Measurements from ENCODE around the gene QRICH1.
"Not testable (repeated sequence)": the region's sequence is repeated elsewhere in the genome, so short reads cannot be mapped to it uniquely, and the experiment has no call there.

Gene QRICH1

DNA sequence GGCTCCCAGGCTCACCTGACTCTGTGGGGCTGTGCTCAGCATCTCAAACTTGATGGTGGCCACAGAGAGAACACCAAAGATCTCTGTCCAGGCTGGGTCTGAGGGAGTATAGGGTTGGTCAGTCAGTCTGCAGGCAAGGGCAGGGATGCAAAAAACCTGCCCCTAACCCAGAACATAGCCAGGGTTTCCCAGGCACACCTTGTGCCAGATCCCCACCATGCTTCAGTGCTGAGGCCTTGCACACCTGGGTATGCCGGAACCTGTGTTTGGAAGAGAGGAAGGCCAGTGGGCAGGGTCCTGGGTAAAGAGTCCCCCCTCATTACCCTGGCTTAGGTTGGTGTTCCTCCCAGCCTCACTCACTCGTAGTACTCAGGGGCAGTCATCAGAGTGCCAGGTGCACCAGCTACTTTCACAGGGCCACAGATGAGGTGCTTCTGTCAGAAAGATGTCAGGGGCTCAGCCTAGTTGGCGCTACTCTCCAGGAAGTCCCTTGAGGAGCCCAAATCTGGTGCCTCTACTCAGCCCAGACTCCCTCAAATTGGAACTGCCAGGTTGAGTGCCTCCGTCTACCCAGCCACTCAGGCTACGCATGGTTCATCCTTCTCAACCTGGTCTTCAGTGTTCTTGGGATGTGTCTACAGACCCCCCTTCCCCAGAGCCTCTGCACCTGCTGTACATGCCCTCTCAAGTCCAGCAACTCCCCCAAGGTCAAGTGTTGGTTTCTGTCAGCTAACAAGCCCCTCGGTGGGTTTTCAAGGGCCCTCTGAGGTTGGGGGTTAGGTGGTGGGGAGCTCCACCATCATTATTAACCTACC, 77.2 kb downstream of the QRICH1 start:
- no peak for DNase-seq

DNA sequence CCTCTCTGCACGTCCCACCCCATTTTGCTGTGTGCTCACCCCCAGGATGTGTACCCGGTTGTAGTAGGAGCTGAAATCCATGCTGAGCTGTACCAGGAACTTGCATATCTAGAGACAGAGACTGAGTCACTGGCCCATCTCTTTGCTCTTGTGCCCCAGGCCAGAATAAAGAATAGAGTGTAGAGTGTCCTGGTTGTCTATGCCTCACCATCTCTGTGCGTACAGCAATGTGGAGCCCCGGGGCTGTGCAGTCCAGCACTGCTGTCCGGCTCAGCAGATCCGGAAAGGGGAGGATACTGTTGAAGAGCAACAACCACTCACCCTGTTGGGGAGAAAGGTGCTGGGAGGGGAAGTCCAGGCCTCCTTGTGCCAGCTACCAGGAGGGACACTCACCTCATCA, 78.1 kb downstream of the QRICH1 start:
- no peak for DNase-seq

DNA sequence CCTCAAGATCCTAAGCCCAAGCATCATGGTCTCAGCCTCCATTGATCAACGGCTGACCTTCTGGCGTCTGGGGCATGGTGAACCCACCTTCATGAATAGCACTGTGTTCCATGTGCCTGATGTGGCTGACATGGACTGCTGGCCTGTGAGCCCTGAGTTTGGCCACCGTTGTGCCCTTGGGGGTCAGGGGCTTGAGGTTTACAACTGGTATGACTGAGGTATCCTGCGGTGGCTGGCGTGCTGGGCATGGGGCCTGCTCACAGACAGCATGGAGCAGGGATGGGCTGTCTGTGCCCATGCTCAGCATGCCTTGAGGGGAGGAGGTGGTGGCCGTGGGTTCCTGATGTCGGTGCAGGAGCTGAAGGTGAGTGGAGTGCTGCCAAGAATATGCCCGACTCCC, 78.8 kb downstream of the QRICH1 start:
- DNase-seq = no peak

DNA sequence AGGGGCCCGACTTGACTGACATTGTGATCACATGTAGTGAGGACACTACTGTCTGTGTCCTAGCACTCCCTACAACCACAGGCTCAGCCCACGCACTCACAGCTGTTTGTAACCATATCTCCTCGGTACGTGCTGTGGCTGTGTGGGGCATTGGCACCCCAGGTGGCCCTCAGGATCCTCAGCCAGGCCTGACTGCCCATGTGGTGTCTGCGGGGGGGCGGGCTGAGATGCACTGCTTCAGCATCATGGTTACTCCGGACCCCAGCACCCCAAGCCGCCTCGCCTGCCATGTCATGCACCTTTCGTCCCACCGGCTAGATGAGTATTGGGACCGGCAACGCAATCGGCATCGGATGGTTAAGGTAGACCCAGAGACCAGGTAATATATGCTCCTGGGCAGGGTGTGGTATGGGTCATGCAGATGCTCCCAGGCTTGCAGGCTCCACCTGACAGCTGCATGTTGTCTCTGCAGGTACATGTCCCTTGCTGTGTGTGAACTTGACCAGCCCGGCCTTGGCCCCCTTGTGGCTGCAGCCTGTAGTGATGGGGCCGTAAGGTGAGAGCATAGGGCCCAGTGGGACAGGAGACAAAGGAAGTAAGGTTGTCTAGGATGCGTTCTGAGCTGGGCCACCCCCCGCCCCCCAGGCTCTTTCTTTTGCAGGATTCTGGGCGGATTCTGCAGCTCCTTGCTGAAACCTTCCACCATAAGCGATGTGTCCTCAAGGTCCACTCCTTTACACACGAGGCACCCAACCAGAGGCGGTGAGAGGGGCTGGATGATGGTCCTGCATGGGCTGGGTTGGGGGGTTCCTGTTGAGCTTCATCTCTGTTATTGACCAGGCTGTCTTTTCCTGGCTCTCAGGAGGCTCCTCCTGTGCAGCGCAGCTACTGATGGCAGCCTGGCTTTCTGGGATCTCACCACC, 79.9 kb downstream of the QRICH1 start:
- DNase-seq = no peak

DNA sequence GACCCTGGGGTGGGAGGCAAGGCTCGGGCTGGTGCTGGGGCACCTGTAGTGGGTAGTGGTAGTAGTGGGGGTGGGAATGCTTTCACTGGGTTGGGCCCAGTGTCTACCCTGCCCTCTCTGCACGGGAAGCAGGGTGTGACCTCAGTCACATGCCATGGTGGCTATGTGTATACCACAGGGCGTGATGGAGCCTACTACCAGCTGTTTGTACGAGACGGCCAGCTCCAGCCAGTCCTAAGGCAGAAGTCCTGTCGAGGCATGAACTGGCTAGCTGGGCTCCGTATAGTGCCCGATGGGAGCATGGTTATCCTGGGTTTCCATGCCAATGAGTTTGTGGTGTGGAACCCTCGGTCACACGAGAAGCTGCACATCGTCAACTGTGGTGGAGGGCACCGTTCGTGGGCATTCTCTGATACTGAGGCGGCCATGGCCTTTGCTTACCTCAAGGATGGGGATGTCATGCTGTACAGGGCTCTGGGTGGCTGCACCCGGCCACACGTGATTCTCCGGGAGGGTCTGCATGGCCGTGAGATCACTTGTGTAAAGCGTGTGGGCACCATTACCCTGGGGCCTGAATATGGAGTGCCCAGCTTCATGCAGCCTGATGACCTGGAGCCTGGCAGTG, 80.6 kb downstream of the QRICH1 start:
- peak in 1 of 2 experiments; percentile 38 for DNase-seq

DNA sequence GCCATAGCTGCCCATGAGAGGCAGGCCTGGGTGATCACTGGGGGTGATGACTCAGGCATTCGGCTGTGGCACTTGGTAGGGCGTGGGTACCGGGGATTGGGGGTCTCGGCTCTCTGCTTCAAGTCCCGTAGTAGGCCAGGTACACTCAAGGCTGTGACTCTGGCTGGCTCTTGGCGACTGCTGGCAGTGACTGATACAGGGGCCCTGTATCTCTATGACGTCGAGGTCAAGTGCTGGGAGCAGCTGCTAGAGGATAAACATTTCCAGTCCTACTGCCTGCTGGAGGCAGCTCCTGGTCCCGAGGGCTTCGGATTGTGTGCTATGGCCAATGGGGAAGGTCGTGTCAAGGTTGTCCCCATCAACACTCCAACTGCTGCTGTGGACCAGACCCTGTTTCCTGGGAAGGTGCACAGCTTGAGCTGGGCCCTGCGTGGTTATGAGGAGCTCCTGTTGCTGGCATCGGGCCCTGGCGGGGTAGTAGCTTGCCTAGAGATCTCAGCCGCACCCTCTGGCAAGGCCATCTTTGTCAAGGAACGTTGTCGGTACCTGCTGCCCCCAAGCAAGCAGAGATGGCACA, 81.3 kb downstream of the QRICH1 start:
- no peak for DNase-seq

DNA sequence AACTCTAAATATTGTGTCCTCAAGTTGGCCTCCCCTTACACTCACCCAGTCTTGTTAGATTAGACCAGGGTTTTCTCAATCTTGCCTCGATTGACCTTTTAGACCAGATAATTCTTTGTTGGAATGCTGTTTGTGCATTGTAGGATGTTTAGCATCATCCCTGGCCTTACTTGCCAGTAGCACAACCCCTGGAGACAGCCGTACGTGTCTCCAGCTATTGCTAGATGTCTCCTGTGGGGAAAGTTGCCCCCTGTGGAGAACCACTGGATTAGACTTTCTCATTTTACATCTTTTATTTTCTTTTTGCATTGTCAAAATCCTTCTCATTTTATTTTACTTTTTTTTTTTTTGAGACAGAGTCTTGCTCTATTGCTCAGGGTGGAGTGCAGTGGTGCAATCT, 84.5 kb downstream of the QRICH1 start:
- DNase-seq = no peak

DNA sequence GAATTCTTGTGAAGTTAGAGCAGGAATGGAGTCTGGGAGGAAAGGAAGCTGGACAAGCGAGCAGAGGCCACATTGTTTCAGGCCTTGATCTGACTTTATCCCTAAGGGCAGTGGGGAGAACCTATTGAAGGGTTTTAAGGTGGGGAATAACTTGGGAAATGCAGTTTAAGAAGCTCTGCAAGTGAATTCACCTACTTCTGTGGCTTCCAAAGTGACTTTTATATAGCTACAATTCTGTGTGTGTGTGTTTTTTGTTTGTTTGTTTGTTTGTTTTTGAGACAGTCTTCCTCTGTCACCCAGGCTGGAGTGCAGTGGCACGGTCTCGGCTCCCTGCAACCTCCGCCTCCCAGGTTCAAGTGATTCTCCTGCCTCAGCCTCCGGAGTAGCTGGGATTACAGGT, 85.2 kb downstream of the QRICH1 start:
- DNase-seq = not testable (repeated sequence)

DNA sequence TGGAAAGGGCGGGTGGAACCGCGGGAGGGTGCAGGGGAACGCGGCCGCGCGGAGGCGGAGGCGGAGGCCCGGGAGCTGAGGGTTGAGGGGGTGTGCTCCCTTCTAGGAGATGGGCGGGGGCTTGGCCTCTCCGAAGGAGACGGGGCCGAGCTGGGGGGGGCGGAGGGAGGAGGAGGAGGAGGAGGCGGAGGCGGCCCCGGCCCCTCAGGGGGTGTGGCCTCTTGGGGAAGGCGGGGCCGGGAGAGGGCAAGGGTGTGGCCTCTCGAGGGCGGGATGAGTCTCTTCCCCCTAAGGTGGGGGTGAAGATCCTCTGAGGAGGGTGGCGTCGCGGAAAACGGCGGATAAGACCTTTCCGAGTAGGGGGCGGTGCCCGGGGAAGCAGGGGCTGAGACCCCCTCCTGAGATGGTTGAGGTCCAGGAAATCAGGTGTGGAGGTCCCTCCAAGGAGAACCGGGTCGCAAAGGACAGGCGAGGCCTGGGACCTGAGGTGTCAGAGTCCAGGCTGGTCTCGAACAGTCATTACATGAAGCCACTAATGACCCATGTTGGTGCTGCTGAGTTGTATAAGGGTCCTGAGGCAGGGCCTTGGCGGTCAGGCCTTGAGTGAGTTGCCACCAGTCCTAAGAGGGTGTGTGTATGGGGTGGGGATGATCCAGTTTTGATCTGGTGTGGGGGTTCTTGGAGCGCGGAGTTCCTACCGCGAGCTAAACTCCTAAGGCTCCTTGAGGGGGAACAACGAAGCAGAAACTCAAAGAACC, 85.9 kb downstream of the QRICH1 start:
- DNase-seq = peak; percentile 54 to 71

DNA sequence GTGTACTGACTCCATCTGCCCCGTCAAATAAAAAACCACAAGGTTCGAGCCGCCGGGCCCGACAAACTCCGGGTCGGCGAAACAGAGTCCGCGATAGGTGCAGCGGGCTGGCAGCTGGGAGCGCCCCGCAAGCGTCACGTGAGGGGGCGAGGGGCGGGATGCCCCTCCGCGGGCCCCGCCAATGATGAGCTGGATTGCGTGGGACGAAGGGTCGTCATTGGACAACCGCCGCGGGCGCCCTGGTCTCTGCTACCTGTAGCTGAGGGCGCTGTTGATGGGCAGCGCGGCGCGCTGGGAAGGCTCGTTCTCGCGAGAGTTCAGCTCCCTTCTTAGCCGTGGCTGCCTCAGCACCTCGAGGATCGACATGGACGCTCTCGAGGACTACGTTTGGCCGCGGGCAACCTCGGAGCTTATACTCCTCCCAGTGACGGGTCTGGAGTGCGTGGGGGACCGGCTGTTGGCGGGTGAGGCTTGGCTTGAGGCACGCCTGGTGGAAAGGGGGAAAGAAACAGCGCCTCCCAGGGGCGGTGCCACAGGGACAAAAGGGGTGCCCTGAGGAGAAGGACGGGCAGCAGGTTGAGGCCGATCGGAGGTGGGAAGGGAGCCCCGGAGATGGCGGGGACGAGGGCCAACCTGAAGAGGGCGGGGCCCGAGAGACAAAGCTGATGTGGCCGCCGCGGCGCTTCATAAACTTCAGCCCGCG, 86.7 kb downstream of the QRICH1 start, which contains the start of gene WDR6:
Gene WDR6, plus strand, starts transcription at position 324 of the 703 bp plus-strand sequence. Its CDS starts 41 bp downstream, at position 365.
- peak; percentile 91 to 96 for DNase-seq

DNA sequence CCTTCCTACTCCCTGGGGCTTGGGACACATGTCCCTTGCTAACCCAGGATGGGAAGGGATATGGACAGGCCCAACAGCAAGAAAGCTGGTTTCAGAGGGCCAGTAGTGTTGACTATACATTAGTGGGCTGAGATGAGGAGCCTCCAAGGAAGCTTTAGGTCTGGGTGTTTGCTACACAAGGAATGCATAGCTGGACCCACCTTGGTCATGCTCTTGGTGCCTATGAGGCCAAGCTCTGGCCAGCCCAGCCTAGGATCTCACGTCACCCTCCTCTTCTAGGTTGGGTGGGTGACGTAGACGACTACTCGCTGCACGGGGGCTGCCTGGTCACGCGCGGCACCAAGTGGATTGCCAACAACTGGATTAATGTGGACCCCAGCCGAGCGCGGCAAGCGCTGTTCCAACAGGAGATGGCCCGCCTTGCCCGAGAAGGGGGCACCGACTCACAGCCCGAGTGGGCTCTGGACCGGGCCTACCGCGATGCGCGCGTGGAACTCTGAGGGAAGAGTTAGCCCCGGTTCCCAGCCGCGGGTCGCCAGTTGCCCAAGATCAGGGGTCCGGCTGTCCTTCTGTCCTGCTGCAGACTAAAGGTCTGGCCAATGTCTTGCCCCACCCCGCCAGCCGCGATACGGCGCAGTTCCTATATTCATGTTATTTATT, 87.3 kb downstream of the QRICH1 start:
- peak in 1 of 2 experiments; percentile 27 for DNase-seq

DNA sequence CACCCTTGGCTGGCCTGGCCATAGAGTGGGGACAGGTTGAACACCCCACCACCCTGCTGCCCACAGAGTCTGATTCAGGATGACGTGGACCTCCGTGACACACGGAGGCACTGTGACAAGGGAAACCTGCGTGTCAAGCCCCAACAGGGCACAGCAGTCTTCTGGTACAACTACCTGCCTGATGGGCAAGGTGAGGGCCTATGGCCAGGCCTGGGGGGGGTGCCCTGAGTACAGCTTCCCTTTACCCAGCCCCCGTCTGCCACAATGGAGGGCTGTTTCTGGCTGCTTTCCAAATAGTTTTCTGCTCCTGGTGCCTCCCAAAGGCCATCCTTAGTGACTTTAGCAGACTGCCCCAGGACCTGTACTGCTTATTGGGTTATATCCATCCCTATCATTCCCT, 87.9 kb downstream of the QRICH1 start:
- no peak for DNase-seq

DNA sequence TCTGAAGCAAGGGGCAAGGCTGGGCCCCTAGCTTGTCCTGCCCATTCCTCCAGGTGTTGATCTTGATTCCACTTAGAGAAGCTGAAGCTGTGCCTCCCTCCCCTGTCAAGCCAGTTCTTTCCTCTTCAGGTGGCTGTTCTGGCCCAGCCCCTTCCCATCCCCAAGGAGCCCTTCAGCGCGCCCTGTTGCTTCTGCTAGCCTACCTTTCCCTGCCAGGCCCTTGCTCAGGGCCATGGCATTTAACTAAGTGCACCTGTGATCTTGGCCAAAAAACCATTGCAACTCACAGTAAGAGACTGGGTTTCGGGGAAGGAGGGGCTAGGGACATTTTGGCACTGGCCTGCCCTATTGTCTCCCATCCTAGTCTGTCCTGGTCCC, 88.6 kb downstream of the QRICH1 start:
- DNase-seq = no peak

DNA sequence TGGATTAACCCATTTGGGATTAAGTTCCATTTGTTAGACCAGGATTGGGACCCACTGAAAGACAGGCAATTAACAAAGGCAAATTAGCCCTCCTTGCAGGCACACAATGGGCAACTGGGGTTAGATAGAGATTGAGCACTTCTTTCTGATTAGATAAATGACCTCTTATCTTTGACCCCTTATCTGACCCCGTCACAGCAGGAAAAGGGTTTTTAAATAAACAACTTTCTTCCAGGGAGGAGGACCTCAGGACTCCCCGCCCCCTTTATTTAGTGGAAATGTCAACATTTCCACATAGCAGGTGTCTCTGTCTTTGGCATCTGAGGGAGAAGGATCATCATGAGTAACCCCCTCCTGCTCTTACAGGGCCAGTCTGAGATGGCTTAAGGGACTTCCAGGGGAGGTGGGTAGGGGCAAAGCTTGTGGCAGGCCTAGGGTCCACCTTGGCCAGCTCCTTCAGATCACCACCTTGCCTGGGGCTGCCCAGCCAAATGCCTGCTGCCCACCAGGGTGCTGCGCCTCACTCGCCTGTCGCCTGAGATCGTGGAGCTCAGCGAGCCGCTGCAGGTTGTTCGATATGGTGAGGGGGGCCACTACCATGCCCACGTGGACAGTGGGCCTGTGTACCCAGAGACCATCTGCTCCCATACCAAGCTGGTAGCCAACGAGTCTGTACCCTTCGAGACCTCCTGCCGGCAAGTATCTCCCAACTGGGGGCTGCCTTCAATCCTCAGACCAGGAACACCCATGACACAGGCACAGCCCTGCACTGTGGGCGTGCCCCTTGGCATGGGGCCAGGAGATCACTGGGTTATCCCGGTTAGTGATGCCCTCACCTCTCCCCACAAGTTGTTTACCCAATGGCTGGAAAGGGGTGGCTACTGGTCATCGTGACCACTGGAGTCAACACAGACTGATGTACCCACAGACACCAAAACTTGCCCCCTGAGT, 89.2 kb downstream of the QRICH1 start:
- DNase-seq = no peak

DNA sequence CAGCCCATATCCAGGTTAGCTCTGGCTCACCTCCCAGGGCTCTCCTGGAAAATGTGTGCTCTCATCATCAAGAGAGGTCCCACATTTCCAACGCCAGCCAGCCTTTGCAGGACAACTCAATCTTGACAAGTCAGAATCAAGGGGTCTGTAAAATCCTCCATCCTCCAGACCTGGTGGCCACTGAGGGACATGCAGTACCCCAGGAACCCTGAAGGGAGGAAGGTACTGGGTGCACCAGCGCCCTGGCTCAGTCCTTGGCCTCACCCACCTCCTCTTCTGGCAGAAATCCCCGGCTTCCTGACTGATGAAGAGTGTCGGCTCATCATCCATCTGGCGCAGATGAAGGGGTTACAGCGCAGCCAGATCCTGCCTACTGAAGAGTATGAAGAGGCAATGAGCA, 92.7 kb downstream of the QRICH1 start:
- DNase-seq = no peak

DNA sequence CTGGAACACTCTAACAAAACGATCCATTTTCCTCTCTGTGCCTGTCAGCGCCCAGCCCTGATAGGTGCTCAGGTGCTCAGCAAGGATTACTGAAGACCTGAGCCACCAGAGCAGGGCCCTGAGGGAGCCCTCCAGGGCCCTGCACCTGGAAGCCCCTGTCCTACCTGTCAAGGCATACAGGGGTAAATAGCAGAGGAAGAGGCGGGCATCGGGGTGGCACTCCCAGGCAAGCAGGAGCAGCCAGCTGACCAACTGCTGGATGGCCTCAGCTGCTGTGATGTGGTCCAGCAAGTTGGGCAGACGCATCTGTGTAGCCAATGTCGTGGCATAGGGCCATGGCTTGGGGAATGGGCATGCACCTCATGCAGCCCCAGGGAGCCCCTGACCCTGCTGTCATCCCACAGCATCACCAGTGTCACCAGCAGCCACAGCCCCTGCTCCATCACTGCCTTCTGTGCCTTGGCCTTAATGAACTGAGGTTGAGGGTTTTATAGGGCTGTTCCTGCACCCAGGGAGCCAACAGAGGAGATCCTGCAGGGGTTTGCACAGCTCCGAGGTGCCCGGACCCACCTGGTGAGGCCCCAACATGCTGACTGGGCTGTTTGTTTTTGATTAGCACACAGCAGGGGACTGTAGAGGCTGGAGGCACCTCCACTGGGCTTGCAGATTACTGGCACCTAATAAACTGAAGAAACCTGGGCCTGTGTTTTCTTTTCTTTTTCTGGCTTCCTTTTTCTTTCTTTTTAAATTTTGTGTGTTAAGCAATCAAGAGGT, 94.6 kb downstream of the QRICH1 start:
- DNase-seq = peak in 1 of 2 experiments; percentile 53

DNA sequence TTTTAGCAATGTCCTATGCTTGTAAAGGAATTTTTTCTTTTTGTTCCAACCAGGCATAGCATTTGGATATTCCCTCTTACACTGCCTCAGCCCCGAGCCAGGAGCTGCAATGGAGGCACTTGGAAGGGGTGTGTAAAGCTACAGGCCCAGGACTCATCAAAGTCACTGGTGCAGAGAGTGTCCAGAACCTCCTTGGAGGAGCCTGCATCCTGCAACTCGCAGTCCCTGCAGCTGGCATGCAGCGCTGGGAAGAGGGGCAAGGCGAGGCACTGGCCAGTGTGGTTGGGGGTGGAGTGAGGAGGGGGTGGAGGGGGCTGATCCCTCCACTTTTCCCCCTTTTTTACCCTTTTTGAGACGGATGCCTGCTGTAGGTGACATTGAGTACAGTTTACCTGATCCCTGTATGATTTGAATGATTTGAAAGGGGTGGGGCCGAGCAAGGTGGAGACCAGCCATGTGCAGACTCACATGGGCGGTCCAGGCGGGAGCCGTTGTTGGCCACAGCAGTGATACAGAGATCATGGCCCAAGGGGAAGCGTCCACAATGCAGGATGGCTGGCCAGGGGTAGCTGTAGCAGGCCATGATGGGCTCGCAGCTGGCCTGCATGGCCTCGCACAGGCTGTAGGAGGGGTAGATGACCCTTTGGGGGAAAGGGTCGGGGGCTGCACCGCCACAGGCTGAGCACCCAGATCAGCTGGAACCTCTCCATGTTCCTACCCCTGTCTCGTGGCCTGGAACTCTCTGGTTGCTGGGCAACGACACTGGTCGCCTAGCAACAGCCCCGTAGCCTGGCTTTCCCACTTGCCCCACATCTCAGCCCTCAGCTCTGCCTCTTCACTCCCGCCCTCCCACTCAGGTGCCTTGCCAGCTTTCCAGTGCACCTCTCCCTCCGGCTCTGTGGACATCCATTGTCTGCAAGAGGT, 95.9 kb downstream of the QRICH1 start:
- no peak for DNase-seq

DNA sequence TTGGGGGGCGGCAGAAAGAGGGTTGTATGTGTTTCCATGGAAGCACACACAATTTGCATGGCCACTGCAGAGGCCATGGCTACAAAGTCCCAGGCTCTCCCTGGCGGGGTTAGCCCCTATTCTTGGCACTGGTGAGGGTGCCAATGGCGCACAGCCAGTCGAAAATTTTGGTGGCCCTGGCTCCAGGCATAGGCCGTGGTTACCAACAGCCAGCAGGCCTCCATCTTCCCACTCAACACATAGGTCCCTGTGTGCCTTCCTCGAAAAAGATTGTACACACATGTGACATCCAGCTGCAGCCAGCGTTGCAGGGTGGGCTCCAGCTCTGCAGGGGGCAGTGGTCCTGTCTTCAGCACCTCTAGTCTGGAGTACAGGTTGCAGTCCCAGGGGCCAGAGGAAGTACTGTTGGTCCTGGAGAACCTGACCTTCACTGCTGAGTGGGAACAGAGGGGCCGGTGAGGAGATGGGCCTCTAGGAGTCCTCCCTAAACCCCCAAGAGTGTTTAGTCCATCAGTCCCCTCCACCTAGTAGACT, 96.7 kb downstream of the QRICH1 start:
- no peak for DNase-seq

Measured in NCI-H2081 (cell line).